ENCODE data around the gene FGFRL1.
"Not testable (repeated sequence)": the region's sequence is repeated elsewhere in the genome, so short reads cannot be mapped to it uniquely, and the experiment has no call there.

The FGFRL1 gene

GRCh38 chr4:993111-994029 lies 18.1 kb upstream of the FGFRL1 start, which contains the start of gene SLC26A1:
Gene SLC26A1 (minus strand): TSS chr4:993404. CDS start chr4:991703, 1,701 bp downstream.
- DNase-seq, result no peak

GRCh38 chr4:995311-996026 lies 16.0 kb upstream of the FGFRL1 start:
- DNase-seq, result no peak

- no peak for DNase-seq
Measured at GRCh38 chr4:996030-996996, 15.1 kb upstream of the FGFRL1 start.

GRCh38 chr4:996997-997374 lies 14.4 kb upstream of the FGFRL1 start:
- DNase-seq, result no peak

GRCh38 chr4:997375-998071 lies 13.9 kb upstream of the FGFRL1 start:
- no peak for DNase-seq

- no peak for DNase-seq
Measured at GRCh38 chr4:998096-998691, 13.2 kb upstream of the FGFRL1 start.

- DNase-seq, result not testable (repeated sequence)
Measured at GRCh38 chr4:999240-999863, 12.1 kb upstream of the FGFRL1 start.

- DNase-seq, result no peak
Measured at GRCh38 chr4:999882-1000425, 11.5 kb upstream of the FGFRL1 start.

- DNase-seq, result no peak
Measured at GRCh38 chr4:1000686-1001260, 10.7 kb upstream of the FGFRL1 start.

- no peak for DNase-seq
Measured at GRCh38 chr4:1001561-1002130, 9.8 kb upstream of the FGFRL1 start.

GRCh38 chr4:1002131-1002630 lies 9.2 kb upstream of the FGFRL1 start:
- no peak for DNase-seq

- no peak for DNase-seq
Measured at GRCh38 chr4:1002631-1003251, 8.7 kb upstream of the FGFRL1 start.

GRCh38 chr4:1003271-1004070 lies 8.0 kb upstream of the FGFRL1 start:
- no peak for DNase-seq

GRCh38 chr4:1004071-1004418 lies 7.4 kb upstream of the FGFRL1 start:
- no peak for DNase-seq

- DNase-seq, result no peak
Measured at GRCh38 chr4:1004557-1005485, 6.6 kb upstream of the FGFRL1 start.

- DNase-seq, result no peak
Measured at GRCh38 chr4:1006856-1007255, 4.6 kb upstream of the FGFRL1 start.

- peak; percentile 46 for DNase-seq
Measured at GRCh38 chr4:1008840-1009541, 2.4 kb upstream of the FGFRL1 start.

Data from CD4-positive, alpha-beta T cell treated with Interleukin-10 for 1 hour (primary cell).